ENCODE measurements around the gene METTL2B. TPM values are rescaled to one million over a fixed set of nuclear protein-coding genes. Genes with fewer than 3 reads are reported as not detected.

The METTL2B gene
- total and polyA plus RNA-seq, 2 of the 13 experiments (the other 11 are each of a cell fraction or from before 2014, with no cell fraction given) = 15.5 to 33.1 TPM

DNA sequence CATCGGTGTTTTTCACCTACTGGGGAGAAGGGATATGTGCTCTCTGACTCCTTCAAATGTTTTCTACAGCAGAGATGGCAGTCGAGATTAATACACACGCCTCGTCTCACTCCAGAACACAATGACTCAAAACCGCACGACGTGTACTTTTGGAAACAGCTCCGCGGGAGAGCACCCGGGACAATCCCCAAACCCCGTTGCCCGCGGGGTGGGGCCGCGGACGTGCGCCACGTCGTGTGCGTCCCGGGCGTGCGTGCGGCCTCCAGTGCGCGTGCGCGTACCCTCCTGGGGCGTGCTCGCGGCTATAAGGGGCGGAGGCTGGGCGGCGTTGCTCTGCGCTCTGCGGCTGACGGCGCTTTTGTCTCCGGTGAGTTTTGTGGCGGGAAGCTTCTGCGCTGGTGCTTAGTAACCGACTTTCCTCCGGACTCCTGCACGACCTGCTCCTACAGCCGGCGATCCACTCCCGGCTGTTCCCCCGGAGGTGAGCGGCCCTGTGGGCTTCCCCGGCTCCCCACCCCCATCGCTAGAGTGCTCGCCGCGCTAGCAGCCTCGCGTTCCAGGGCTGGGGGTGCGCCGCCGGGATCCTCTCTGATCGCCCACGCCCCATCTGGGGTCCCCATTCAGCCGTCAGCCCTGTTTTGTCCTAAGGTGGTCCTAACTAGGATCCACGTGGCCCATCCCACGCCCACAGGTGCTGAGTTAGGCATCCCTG lies 20.8 kb upstream of the METTL2B start, which contains the start of gene HILPDA (continued):
- TF ChIP-seq CHCHD3 (CRISPR knock-in tag; IDR thresholded peaks at IDR 0.05) (no peak), MEF2D (CRISPR knock-in tag; IDR thresholded peaks at IDR 0.05) (peak; percentile 24; the same call in 1 of the 2 replicates), ZNF318 (CRISPR knock-in tag; IDR thresholded peaks at IDR 0.05) (no peak), ZNF274 (CRISPR knock-in tag; IDR thresholded peaks at IDR 0.05) (no peak; the same call in none of the 2 replicates), ZNF143 (CRISPR knock-in tag; IDR thresholded peaks at IDR 0.05) (peak; percentile 24; the same call in 1 of the 2 replicates), ZNF441 (CRISPR knock-in tag; IDR thresholded peaks at IDR 0.05; ENCODE audit: borderline replicate concordance) (peak; percentile 23; the same call in 1 of the 2 replicates), ZNF691 (CRISPR knock-in tag; IDR thresholded peaks at IDR 0.05; ENCODE audit: borderline replicate concordance, low read depth) (0 out of 2 replicates have a peak, but pooled peaks have one; percentile 44), ZNF607 (CRISPR knock-in tag; IDR thresholded peaks at IDR 0.05; ENCODE audit: borderline replicate concordance) (no peak), ZNF550 (CRISPR knock-in tag; IDR thresholded peaks at IDR 0.05; ENCODE audit: borderline replicate concordance) (no peak), MXD4 (CRISPR knock-in tag; IDR thresholded peaks at IDR 0.05) (no peak), ZNF232 (CRISPR knock-in tag; IDR thresholded peaks at IDR 0.05; ENCODE audit: borderline replicate concordance) (peak; percentile 27; the same call in 1 of the 2 replicates), SOX6 (IDR thresholded peaks at IDR 0.05) (no peak), SOX6 (CRISPR knock-in tag; IDR thresholded peaks at IDR 0.05) (peak; percentile 50), HOXA7 (CRISPR knock-in tag; IDR thresholded peaks at IDR 0.05) (no peak), SOX5 (CRISPR knock-in tag; IDR thresholded peaks at IDR 0.05; ENCODE audit: borderline replicate concordance) (peak; percentile 59), MAZ (IDR thresholded peaks at IDR 0.05; ENCODE audit: borderline replicate concordance, low read depth, low read length) (0 out of 2 replicates have a peak, but pooled peaks have one; percentile 38), MAZ (CRISPR knock-in tag; IDR thresholded peaks at IDR 0.05; ENCODE audit: low read depth) (peak; percentile 62), ETV5 (CRISPR knock-in tag; IDR thresholded peaks at IDR 0.05; ENCODE audit: borderline replicate concordance) (no peak), MTA3 (CRISPR knock-in tag; IDR thresholded peaks at IDR 0.05) (no peak), MYNN (CRISPR knock-in tag; IDR thresholded peaks at IDR 0.05; ENCODE audit: low read depth) (no peak), ZNF124 (CRISPR knock-in tag; IDR thresholded peaks at IDR 0.05) (peak; percentile 40; the same call in 1 of the 2 replicates)
